ENCODE results near the gene SPATA31A1. TPM values are rescaled to one million over a fixed set of nuclear protein-coding genes. Genes with fewer than 3 reads are reported as not detected.
"Not testable (repeated sequence)": the region's sequence is repeated elsewhere in the genome, so short reads cannot be mapped to it uniquely, and the experiment has no call there.

The SPATA31A1 gene
- total RNA-seq = not detected

GRCh38 chr9:39355369-39355768, at the start of gene SPATA31A1:
SPATA31A1 (plus strand) TSS chr9:39355669; CDS start chr9:39355731, 62 bp downstream.
- DNase-seq (ENCODE audit: low spot score); ATAC-seq: not testable (repeated sequence)

- DNase-seq (ENCODE audit: low spot score); ATAC-seq: not testable (repeated sequence)
These were observed 52.1 kb downstream of the SPATA31A1 start for GRCh38 chr9:39407261-39408204.

GRCh38 chr9:39411254-39411940, 55.9 kb downstream of the SPATA31A1 start:
- not testable (repeated sequence) for ATAC-seq; DNase-seq (ENCODE audit: low spot score)

Other genes starting within 250 kb of the SPATA31A1 start
- 0.58 TPM for gene CNTNAP3, start 67.5 kb upstream of the SPATA31A1 start, total RNA-seq

Measured in left lobe of liver (tissue), 2 donors.